Measurements from ENCODE around the gene SELENOO.
"Not testable (repeated sequence)": the region's sequence is repeated elsewhere in the genome, so short reads cannot be mapped to it uniquely, and the experiment has no call there.

The SELENOO gene

DNA sequence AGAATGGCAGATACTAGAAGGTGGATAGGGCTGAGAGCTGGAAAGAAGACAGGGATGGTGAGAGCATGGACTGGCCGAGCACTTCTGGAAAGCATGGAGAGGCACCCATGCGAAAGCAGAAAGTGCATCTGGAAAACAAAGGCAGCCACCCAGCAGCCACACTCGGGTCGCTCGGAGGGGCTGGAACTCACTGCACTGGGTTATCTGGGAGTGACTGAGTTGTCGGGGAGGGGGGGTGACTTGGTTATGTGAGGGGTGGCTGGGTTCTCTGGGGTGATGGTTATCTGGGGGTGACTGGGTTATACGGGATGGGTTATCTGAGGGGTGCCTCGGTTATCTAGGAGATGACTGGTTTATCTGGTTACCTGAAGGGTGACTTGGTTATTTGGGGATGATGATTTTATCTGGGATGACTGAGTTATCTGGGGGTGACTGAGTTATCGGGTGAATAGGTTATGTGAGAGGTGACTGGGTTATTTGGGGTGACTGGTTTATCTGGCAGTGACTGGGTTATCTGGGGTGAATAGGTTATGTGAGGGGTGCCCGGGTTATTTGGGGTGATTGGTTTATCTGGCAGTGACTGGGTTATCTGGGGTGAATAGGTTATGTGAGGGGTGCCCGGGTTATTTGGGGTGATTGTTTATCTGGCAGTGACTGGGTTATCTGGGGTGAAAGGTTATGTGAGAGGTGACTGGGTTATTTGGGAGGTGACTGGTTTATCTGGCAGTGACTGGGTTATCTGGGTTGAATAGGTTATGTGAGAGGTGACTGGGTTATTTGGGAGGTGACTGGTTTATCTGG is 32.9 kb upstream of the SELENOO start:
- Histone ChIP-seq H3K36me3 (ENCODE audit: control insufficient read depth in 1 of 2, insufficient read depth in 2 of 2, low read length in 2 of 2) (no peaks in the 10 kb centered on the region), H3K4me3 (ENCODE audit: low read depth in 1 of 2, low read length in 2 of 2) (no peak overlapping the region), H3K9me3 (ENCODE audit: control insufficient read depth in 1 of 2, low read length in 2 of 2) (no peaks in the 10 kb centered on the region), H3K27ac (ENCODE audit: low read length) (no peak overlapping the region), H3K4me1 (ENCODE audit: control insufficient read depth in 1 of 2, insufficient read depth in 2 of 2, low read length in 2 of 2) (peaks cover 0 to 12% of the 10 kb centered on the region in 2 donors), H3K27me3 (ENCODE audit: low read depth, low read length) (peaks cover 11% of the 10 kb centered on the region)

DNA sequence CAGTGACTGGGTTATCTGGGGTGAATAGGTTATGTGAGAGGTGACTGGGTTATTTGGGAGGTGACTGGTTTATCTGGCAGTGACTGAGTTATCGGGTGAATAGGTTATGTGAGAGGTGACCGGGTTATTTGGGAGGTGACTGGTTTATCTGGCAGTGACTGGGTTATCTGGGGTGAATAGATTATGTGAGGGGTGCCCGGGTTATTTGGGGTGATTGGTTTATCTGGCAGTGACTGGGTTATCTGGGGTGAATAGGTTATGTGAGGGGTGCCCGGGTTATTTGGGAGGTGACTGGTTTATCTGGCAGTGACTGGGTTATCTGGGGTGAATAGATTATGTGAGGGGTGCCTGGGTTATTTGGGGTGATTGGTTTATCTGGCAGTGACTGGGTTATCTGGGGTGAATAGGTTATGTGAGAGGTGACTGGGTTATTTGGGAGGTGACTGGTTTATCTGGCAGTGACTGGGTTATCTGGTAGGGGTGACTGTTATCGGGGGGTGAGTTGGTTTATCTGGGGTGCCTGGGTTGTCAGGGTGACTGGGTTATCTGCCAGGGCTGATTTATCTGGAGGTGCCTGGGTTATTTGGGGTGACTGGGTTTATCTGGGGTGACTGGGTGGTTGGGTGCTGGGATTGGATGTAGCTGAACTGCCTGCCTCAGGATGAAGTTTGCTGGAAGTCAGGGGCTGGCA is 32.2 kb upstream of the SELENOO start:
- Histone ChIP-seq H3K4me1 (ENCODE audit: control insufficient read depth in 1 of 2, insufficient read depth in 2 of 2, low read length in 2 of 2) (peaks cover 0 to 12% of the 10 kb centered on the region in 2 donors), H3K27me3 (ENCODE audit: low read depth, low read length) (peaks cover 11% of the 10 kb centered on the region)
- H3K4me3 ChIP-seq (ENCODE audit: low read depth in 1 of 2, low read length in 2 of 2); H3K9me3 ChIP-seq (ENCODE audit: control insufficient read depth in 1 of 2, low read length in 2 of 2); H3K27ac ChIP-seq (ENCODE audit: low read length); H3K36me3 ChIP-seq (ENCODE audit: control insufficient read depth in 1 of 2, insufficient read depth in 2 of 2, low read length in 2 of 2): not testable (repeated sequence)

DNA sequence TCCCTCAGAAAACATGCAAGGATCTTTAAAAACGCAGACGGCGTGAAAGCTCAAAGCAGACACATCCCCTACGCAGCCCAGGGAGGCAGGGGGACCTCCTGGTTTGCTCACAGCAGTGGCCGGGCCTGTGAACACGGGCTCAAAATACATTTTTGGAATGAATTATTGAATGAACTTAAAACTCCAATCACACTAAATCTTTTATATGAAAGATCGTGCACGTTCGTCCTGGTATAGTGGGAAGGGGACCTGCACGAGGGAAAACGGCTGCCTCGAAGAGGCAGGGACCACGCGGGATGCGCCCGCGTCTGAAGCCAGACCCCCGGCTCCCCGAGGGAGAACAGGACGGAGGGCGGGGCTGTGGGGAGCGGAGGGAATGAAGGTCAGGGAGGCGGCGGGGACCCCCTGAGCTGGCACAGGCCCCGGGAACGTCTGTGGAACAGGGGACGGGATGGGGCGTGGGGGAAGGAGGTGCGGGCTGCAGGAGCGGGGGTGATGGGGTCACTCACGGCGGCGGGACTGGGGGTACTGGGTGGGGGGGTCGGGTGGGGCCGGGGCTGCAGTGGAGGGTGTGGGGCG is 31.5 kb upstream of the SELENOO start:
- H3K27ac ChIP-seq (ENCODE audit: low read length): no peak overlapping the region
- peaks cover 11% of the 10 kb centered on the region for H3K27me3 ChIP-seq (ENCODE audit: low read depth, low read length)
- H3K9me3 ChIP-seq (ENCODE audit: control insufficient read depth in 1 of 2, low read length in 2 of 2): no peaks in the 10 kb centered on the region
- peaks cover 0 to 12% of the 10 kb centered on the region in 2 donors for H3K4me1 ChIP-seq (ENCODE audit: control insufficient read depth in 1 of 2, insufficient read depth in 2 of 2, low read length in 2 of 2)
- no peak overlapping the region for H3K4me3 ChIP-seq (ENCODE audit: low read depth in 1 of 2, low read length in 2 of 2)
- H3K36me3 ChIP-seq (ENCODE audit: control insufficient read depth in 1 of 2, insufficient read depth in 2 of 2, low read length in 2 of 2): no peaks in the 10 kb centered on the region

DNA sequence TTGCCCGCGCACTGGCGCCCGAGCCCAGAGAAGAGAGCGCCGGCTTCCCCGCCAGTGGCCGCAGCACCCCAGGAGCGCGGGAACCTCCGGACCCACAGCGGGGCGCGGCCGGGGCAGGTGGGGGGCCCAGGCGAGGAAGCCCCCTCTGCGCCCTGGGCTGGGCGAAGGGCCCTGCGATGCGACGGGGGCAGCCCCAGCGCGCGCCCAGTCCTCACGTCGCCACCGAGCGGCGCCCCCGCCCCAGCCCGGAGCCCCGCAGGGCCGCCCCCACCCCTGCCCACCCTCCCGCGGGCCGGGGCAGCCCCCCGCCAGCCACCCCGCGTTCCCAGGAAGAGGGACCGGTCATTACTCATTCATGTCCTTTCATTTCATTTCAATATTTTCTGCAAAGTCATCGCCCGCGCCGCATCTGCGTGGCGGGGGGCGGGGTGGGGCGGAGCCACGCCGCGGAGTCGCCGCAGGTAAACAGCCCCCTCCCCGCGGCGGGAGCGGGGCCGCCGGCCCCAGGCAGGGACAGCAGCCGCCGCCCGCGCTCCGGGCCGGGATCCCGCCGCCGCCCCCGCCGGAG is 31.0 kb upstream of the SELENOO start:
- H3K27ac ChIP-seq (ENCODE audit: low read length): no peak overlapping the region
- H3K4me3 ChIP-seq (ENCODE audit: low read depth in 1 of 2, low read length in 2 of 2): no peak overlapping the region
- H3K9me3 ChIP-seq (ENCODE audit: control insufficient read depth in 1 of 2, low read length in 2 of 2): no peaks in the 10 kb centered on the region
- H3K27me3 ChIP-seq (ENCODE audit: low read depth, low read length): peaks cover 11% of the 10 kb centered on the region
- H3K4me1 ChIP-seq (ENCODE audit: control insufficient read depth in 1 of 2, insufficient read depth in 2 of 2, low read length in 2 of 2): peaks cover 0 to 12% of the 10 kb centered on the region in 2 donors
- no peaks in the 10 kb centered on the region for H3K36me3 ChIP-seq (ENCODE audit: control insufficient read depth in 1 of 2, insufficient read depth in 2 of 2, low read length in 2 of 2)

DNA sequence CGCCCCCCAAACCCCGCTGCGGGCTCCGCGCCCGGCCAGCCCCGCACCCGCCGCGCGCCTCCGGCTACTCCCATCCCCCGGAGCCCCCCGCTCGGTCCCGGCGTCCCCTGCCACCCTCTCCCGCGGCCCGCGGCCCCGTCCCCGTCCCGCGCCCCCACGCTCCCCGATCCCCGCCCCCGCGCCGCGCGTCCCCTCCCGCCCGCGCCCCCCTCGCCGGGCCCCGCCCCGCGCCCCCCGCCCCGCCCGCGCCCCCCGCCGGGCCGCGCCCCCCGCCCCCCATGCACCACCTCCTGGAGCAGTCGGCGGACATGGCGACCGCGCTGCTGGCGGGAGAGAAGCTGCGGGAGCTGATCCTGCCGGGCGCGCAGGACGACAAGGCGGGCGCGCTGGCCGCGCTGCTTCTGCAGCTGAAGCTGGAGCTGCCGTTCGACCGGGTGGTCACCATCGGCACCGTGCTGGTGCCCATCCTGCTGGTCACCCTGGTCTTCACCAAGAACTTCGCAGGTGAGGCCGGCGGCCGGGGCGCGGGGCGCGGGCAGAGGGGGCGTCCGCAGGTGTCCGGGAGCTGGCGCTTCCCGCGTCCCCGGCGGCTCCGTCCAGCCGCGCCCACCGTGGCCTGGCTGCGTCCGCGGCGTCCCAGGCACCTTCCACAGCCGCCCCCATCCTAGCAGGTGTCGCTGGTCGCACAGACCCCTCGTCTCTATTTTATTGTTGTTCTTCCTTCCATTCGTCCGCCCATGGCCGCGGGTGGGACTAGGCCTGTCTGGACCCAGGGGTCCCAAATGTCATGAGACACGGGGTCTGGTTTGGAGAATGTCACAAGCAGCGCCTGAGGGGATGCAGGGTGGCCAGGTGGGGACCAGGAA is 30.1 kb upstream of the SELENOO start, which contains the start of gene PANX2:
Gene PANX2, plus strand, starts transcription at position 279 of the 866 bp plus-strand sequence. Its CDS starts 0 bp downstream, at position 279.
- Histone ChIP-seq H3K4me3 (ENCODE audit: low read depth in 1 of 2, low read length in 2 of 2) (peak within 1 kb of the TSS in 1 of 2 donors; percentile 56), H3K27me3 (ENCODE audit: low read depth, low read length) (peaks cover 11% of the 10 kb centered on the region), H3K27ac (ENCODE audit: low read length) (no peak within 1 kb of the TSS)

DNA sequence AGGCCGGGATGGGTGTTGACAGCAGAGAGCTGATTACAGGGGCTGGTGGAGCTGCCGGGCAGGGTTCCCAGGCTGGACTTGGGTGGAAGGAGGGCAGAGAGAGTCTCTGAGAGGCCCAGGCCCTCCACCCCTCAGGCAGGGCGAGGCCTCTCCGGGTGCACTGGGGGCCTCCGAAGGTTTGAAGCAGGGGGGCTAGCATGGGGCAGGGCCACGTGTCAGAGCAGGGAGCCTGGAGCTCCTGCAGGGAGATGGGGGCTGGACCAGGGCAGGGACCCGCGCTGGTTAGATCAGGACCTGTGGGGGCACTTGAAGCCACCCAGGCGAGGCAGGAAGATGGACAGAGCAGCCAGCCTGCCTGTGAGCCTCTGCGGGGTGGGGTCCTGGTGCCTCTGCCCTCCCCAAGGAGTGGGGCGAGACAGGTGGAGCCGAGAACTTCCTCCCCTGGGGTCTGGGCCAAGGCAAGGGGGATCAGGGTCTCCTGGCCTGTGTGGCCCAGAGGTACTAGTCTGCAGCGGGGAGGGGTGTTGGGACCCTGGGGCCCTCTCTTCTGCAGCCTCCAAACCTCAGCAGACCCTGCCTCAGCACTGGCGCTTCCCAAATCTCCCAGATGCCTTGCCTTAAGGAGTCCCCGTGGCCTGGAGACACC is 29.4 kb upstream of the SELENOO start:
- peaks cover 11% of the 10 kb centered on the region for H3K27me3 ChIP-seq (ENCODE audit: low read depth, low read length)

More for the DNA sequence above, 30.1 kb upstream of the SELENOO start, which contains the start of gene PANX2:
- Histone ChIP-seq H3K36me3 (ENCODE audit: control insufficient read depth in 1 of 2, insufficient read depth in 2 of 2, low read length in 2 of 2) (no peaks in the 10 kb centered on the region), H3K9me3 (ENCODE audit: control insufficient read depth in 1 of 2, low read length in 2 of 2) (no peaks in the 10 kb centered on the region), H3K4me1 (ENCODE audit: control insufficient read depth in 1 of 2, insufficient read depth in 2 of 2, low read length in 2 of 2) (peaks cover 0 to 12% of the 10 kb centered on the region in 2 donors)

DNA sequence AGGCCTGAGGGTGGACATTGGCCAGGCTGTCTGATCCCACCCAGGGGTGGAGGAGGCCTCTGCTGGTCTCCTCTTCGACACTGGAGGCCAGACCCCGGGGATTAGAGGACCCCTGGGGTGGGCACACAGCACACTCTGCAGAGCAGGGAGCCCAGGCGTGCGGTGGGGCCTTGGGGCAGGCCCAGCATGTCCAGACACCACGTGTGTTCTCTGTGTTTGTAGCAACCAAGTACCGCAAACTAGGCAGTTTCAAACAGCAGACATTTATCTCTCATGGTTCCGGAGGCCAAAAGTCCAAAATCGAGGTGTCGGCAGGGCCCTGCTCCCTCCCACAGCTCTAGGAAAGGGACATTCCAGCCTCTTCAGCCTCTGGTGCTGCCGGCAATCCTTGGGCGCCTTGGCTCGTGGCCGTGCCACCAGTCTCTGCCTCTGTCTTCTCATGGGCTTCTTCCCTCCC is 28.8 kb upstream of the SELENOO start:
- Histone ChIP-seq H3K9me3 (ENCODE audit: control insufficient read depth in 1 of 2, low read length in 2 of 2) (no peaks in the 10 kb centered on the region), H3K27me3 (ENCODE audit: low read depth, low read length) (peaks cover 11% of the 10 kb centered on the region)

More for the DNA sequence above, 29.4 kb upstream of the SELENOO start:
- H3K9me3 ChIP-seq (ENCODE audit: control insufficient read depth in 1 of 2, low read length in 2 of 2): no peaks in the 10 kb centered on the region
- H3K36me3 ChIP-seq (ENCODE audit: control insufficient read depth in 1 of 2, insufficient read depth in 2 of 2, low read length in 2 of 2): no peaks in the 10 kb centered on the region
- no peak overlapping the region for H3K27ac ChIP-seq (ENCODE audit: low read length)
- H3K4me1 ChIP-seq (ENCODE audit: control insufficient read depth in 1 of 2, insufficient read depth in 2 of 2, low read length in 2 of 2): peaks cover 0 to 12% of the 10 kb centered on the region in 2 donors
- peak overlapping the region in 1 of 2 donors; percentile 56 for H3K4me3 ChIP-seq (ENCODE audit: low read depth in 1 of 2, low read length in 2 of 2)

DNA sequence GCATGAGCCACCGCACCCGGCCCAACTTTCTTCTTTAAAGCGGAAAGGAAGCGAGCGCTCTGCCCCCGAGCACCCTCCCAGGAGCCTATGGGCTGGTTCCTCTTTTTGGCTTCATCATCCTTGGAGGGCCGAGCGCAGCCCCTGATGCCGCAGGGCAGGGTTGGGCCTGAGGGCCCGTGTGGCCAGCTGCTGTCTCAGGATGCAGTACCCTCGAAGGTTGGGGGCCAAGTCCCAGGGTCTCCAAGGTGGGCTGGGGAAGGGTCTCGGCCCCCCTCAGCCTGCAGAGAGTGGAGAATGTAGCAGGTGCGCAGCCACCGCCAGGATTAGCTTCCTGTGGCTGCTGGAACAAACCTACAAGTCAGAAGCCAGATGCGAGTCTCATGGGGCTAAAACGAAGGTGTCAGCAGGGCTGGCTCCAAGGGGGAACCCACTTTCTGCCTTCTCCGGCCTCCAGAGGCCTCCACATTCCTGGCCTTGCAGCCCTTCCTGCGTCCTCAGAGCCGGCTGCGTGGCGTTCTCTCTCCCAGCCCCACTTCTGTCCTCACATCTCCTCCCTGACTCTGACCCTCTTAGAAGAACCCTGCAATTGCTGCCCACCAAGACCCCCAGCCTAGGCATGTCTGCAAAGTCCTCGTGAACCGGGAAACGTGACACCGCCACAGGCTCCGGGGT is 27.4 kb upstream of the SELENOO start:
- Histone ChIP-seq H3K27me3 (ENCODE audit: low read depth, low read length) (peaks cover 14% of the 10 kb centered on the region), H3K4me1 (ENCODE audit: control insufficient read depth in 1 of 2, insufficient read depth in 2 of 2, low read length in 2 of 2) (peaks cover 0 to 12% of the 10 kb centered on the region in 2 donors), H3K36me3 (ENCODE audit: control insufficient read depth in 1 of 2, insufficient read depth in 2 of 2, low read length in 2 of 2) (no peaks in the 10 kb centered on the region), H3K27ac (ENCODE audit: low read length) (no peak overlapping the region), H3K4me3 (ENCODE audit: low read depth in 1 of 2, low read length in 2 of 2) (no peak overlapping the region), H3K9me3 (ENCODE audit: control insufficient read depth in 1 of 2, low read length in 2 of 2) (no peaks in the 10 kb centered on the region)

More for the DNA sequence above, 28.8 kb upstream of the SELENOO start:
- Histone ChIP-seq H3K4me3 (ENCODE audit: low read depth in 1 of 2, low read length in 2 of 2) (no peak overlapping the region), H3K36me3 (ENCODE audit: control insufficient read depth in 1 of 2, insufficient read depth in 2 of 2, low read length in 2 of 2) (no peaks in the 10 kb centered on the region), H3K4me1 (ENCODE audit: control insufficient read depth in 1 of 2, insufficient read depth in 2 of 2, low read length in 2 of 2) (peaks cover 0 to 12% of the 10 kb centered on the region in 2 donors), H3K27ac (ENCODE audit: low read length) (no peak overlapping the region)

DNA sequence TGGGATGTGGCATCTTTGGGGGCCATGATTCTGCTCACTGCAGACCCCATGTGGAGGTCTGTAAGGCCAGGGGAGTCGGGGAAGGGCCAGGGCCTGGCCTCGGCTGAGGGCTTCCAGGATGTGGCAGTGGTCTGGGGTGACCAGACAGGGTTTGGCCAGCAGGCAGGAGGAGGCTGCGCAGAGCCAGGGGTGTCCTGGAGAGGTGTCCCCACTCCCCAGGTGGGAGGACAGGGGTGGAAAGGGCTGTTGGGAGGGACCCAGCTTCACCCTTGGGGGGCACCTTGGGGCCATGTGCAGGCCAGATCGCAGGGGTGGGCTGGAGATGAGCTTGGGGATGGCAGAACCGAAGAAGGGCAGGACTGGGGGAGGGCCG is 26.8 kb upstream of the SELENOO start:
- Histone ChIP-seq H3K4me3 (ENCODE audit: low read depth in 1 of 2, low read length in 2 of 2) (no peak overlapping the region), H3K4me1 (ENCODE audit: control insufficient read depth in 1 of 2, insufficient read depth in 2 of 2, low read length in 2 of 2) (peaks cover 0 to 12% of the 10 kb centered on the region in 2 donors), H3K27me3 (ENCODE audit: low read depth, low read length) (peaks cover 13% of the 10 kb centered on the region), H3K27ac (ENCODE audit: low read length) (no peak overlapping the region), H3K9me3 (ENCODE audit: control insufficient read depth in 1 of 2, low read length in 2 of 2) (no peaks in the 10 kb centered on the region), H3K36me3 (ENCODE audit: control insufficient read depth in 1 of 2, insufficient read depth in 2 of 2, low read length in 2 of 2) (no peaks in the 10 kb centered on the region)
